ENCODE results near the gene AIRE.

DNA sequence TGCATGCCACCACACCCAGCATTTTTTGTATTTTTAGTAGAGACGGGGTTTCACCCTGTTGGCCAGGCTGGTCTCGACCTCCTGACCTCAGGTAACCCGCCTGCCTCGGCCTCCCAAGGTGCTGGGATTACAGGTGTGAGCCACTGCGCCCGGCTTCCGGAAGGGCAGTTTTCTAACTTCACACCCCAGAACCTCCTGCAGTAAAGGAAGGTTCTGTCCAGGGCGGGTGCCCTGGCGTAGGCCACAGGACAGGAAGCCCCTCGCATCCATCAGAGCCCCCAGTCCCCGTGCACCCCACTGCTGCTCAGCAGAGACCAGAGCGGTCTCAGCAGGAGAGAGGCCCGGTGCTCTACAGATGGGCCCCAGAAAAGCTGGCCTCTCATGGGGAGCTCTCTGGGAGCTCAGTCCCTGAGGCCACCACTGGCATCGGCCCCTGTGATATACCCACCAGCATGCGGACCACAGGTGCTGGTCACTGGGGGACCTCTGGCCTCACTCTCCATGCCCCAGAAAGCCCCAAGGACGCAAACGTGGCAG lies 19.9 kb upstream of the AIRE start:
- TF ChIP-seq JUND (IDR thresholded peaks at IDR 0.05) (no peak), FOXA2 (IDR thresholded peaks at IDR 0.05) (no peak), EGR1 (IDR thresholded peaks at IDR 0.05; ENCODE audit: low read depth in 2 of 2) (no peak), TAF1 (conservative IDR thresholded peaks at IDR 0.05) (no peak), RXRA (IDR thresholded peaks at IDR 0.05) (no peak), RAD21 (IDR thresholded peaks at IDR 0.05) (no peak), GABPA (IDR thresholded peaks at IDR 0.05 in 1 of 2, conservative IDR thresholded peaks at IDR 0.05 in 1 of 2) (no peak), NR2F2 (IDR thresholded peaks at IDR 0.05) (no peak)
- TF ChIP-seq, protein P1, sequence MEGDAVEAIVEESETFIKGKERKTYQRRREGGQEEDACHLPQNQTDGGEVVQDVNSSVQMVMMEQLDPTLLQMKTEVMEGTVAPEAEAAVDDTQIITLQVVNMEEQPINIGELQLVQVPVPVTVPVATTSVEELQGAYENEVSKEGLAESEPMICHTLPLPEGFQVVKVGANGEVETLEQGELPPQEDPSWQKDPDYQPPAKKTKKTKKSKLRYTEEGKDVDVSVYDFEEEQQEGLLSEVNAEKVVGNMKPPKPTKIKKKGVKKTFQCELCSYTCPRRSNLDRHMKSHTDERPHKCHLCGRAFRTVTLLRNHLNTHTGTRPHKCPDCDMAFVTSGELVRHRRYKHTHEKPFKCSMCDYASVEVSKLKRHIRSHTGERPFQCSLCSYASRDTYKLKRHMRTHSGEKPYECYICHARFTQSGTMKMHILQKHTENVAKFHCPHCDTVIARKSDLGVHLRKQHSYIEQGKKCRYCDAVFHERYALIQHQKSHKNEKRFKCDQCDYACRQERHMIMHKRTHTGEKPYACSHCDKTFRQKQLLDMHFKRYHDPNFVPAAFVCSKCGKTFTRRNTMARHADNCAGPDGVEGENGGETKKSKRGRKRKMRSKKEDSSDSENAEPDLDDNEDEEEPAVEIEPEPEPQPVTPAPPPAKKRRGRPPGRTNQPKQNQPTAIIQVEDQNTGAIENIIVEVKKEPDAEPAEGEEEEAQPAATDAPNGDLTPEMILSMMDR (IDR thresholded peaks at IDR 0.05; ENCODE audit: low read depth, low read length, missing input control) = no peak
- TF ChIP-seq, protein P2, sequence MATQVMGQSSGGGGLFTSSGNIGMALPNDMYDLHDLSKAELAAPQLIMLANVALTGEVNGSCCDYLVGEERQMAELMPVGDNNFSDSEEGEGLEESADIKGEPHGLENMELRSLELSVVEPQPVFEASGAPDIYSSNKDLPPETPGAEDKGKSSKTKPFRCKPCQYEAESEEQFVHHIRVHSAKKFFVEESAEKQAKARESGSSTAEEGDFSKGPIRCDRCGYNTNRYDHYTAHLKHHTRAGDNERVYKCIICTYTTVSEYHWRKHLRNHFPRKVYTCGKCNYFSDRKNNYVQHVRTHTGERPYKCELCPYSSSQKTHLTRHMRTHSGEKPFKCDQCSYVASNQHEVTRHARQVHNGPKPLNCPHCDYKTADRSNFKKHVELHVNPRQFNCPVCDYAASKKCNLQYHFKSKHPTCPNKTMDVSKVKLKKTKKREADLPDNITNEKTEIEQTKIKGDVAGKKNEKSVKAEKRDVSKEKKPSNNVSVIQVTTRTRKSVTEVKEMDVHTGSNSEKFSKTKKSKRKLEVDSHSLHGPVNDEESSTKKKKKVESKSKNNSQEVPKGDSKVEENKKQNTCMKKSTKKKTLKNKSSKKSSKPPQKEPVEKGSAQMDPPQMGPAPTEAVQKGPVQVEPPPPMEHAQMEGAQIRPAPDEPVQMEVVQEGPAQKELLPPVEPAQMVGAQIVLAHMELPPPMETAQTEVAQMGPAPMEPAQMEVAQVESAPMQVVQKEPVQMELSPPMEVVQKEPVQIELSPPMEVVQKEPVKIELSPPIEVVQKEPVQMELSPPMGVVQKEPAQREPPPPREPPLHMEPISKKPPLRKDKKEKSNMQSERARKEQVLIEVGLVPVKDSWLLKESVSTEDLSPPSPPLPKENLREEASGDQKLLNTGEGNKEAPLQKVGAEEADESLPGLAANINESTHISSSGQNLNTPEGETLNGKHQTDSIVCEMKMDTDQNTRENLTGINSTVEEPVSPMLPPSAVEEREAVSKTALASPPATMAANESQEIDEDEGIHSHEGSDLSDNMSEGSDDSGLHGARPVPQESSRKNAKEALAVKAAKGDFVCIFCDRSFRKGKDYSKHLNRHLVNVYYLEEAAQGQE (IDR thresholded peaks at IDR 0.05) = no peak
- TF ChIP-seq, protein P3, sequence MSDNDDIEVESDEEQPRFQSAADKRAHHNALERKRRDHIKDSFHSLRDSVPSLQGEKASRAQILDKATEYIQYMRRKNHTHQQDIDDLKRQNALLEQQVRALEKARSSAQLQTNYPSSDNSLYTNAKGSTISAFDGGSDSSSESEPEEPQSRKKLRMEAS (IDR thresholded peaks at IDR 0.05) = no peak
- TF ChIP-seq, protein P4, sequence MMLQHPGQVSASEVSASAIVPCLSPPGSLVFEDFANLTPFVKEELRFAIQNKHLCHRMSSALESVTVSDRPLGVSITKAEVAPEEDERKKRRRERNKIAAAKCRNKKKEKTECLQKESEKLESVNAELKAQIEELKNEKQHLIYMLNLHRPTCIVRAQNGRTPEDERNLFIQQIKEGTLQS (IDR thresholded peaks at IDR 0.05) = no peak
- TF ChIP-seq, protein P5, sequence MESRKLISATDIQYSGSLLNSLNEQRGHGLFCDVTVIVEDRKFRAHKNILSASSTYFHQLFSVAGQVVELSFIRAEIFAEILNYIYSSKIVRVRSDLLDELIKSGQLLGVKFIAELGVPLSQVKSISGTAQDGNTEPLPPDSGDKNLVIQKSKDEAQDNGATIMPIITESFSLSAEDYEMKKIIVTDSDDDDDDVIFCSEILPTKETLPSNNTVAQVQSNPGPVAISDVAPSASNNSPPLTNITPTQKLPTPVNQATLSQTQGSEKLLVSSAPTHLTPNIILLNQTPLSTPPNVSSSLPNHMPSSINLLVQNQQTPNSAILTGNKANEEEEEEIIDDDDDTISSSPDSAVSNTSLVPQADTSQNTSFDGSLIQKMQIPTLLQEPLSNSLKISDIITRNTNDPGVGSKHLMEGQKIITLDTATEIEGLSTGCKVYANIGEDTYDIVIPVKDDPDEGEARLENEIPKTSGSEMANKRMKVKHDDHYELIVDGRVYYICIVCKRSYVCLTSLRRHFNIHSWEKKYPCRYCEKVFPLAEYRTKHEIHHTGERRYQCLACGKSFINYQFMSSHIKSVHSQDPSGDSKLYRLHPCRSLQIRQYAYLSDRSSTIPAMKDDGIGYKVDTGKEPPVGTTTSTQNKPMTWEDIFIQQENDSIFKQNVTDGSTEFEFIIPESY (IDR thresholded peaks at IDR 0.05) = no peak
